ENCODE measurements around the gene PSPC1. TPM values are rescaled to one million over a fixed set of nuclear protein-coding genes. Genes with fewer than 3 reads are reported as not detected.

The PSPC1 gene
- total and polyA plus RNA-seq, 11 donors = 18.8 to 31.5 (median 26.0) TPM

GRCh38 chr13:19673473-19674430 lies 109.0 kb downstream of the PSPC1 start:
- peak in 1 of 4 donors; percentile 6 for ATAC-seq
- Histone ChIP-seq H3K9me3 (no peaks in the 10 kb centered on the region), H3K36me3 (peaks cover 4 to 96% (median 75%) of the 10 kb centered on the region in 9 donors), H3K4me1 (peaks cover 0 to 8% (median 0%) of the 10 kb centered on the region in 12 donors), H3K4me3 (no peak overlapping the region), H3K27ac (no peak overlapping the region), H3K27me3 (no peaks in the 10 kb centered on the region)
- 83 to 86% (median 84%) methylated on average over 10 to 11 of the region's 11 CpGs for WGBS, 4 donors
- DNase-seq = no peak
- intact Hi-C loops (cut with DNase I) = no loop called here
- TF ChIP-seq POLR2A (IDR thresholded peaks at IDR 0.05) (no peak), CTCF (IDR thresholded peaks at IDR 0.05) (no peak)

GRCh38 chr13:19672990-19673389 lies 109.8 kb downstream of the PSPC1 start:
- intact Hi-C loops (cut with DNase I) = no loop called here
- no peak for DNase-seq
- H3K36me3 ChIP-seq = peaks cover 4 to 96% (median 83%) of the 10 kb centered on the region in 9 donors
- ATAC-seq = no peak
- H3K4me3 ChIP-seq = no peak overlapping the region
- no peak overlapping the region for H3K27ac ChIP-seq
- peaks cover 0 to 8% (median 0%) of the 10 kb centered on the region in 12 donors for H3K4me1 ChIP-seq
- H3K9me3 ChIP-seq = no peaks in the 10 kb centered on the region
- WGBS, 4 donors = 73 to 82% (median 76%) methylated on average over 5 of the region's 5 CpGs
- TF ChIP-seq POLR2A (IDR thresholded peaks at IDR 0.05) (no peak), CTCF (IDR thresholded peaks at IDR 0.05) (no peak)
- no peaks in the 10 kb centered on the region for H3K27me3 ChIP-seq

- ATAC-seq (no peak), DNase-seq (no peak)
- Histone ChIP-seq H3K9me3 (no peaks in the 10 kb centered on the region), H3K4me1 (peaks cover 0 to 12% (median 2%) of the 10 kb centered on the region in 12 donors), H3K27me3 (no peaks in the 10 kb centered on the region), H3K27ac (no peak overlapping the region), H3K4me3 (no peak overlapping the region), H3K36me3 (peaks cover 4 to 100% (median 96%) of the 10 kb centered on the region in 9 donors)
- TF ChIP-seq CTCF (IDR thresholded peaks at IDR 0.05) = no peak
- no peak for TF ChIP-seq POLR2A (IDR thresholded peaks at IDR 0.05)
- intact Hi-C loops (cut with DNase I) = no loop called here
- 57 to 73% (median 65%) methylated on average over 3 of the region's 3 CpGs for WGBS, 4 donors
Measured at GRCh38 chr13:19670147-19670546, 112.6 kb downstream of the PSPC1 start.

GRCh38 chr13:19668778-19669177 lies 114.0 kb downstream of the PSPC1 start:
- DNase-seq (no peak), ATAC-seq (no peak)
- peaks cover 4 to 100% (median 90%) of the 10 kb centered on the region in 9 donors for H3K36me3 ChIP-seq
- no peak overlapping the region for H3K27ac ChIP-seq
- intact Hi-C loops (cut with DNase I) = no loop called here
- peaks cover 0 to 17% (median 7%) of the 10 kb centered on the region in 12 donors for H3K4me1 ChIP-seq
- H3K9me3 ChIP-seq = no peaks in the 10 kb centered on the region
- TF ChIP-seq POLR2A (IDR thresholded peaks at IDR 0.05) = no peak
- TF ChIP-seq CTCF (IDR thresholded peaks at IDR 0.05) = no peak
- no peaks in the 10 kb centered on the region for H3K27me3 ChIP-seq
- WGBS, 4 donors = 84 to 90% (median 88%) methylated on average over 9 of the region's 9 CpGs
- no peak overlapping the region for H3K4me3 ChIP-seq
